HCT116 (cell line): ENCODE measurements around the gene GAB2. TPM values are rescaled to one million over a fixed set of nuclear protein-coding genes. Genes with fewer than 3 reads are reported as not detected.

Source experiments
- ATAC-seq: fragments of 200-7000 bp; cut with Tn5 transposase; 2 replicates; pipeline ENCODE4 v1.9.1; 2020; ENCODE audit warnings: mild to moderate bottlenecking, moderate library complexity
- BruUV-seq: library from RNA; stranded (reverse); fragments of 400-500 nt; replicated peaks from 2 replicates; lab custom pipeline; 2021; lab: Mats Ljungman, UMichigan
- CTCF ChIA-PET: fragments of 300-600 bp; sonication (Branson Sonifier 250); formaldehyde crosslinking; loops from one replicate; lab custom pipeline; 2021; ENCODE audit warnings: antibody characterized with exemption; lab: Charles Lee
- POLR2A ChIA-PET: fragments of 300-600, 350-600 bp; sonication (Branson Sonifier 250); formaldehyde crosslinking; loops from one replicate; lab custom pipeline; 2021; ENCODE audit warnings: antibody characterized with exemption; lab: Charles Lee
- RAD21 ChIA-PET, 2 experiments: fragments of 300-600 bp; sonication (Branson Sonifier 250); formaldehyde crosslinking; loops; one replicate each; lab custom pipeline; 2023; ENCODE audit warnings: low total read pairs in 2 of 2; ENCODE audit not compliant: uncharacterized antibody in 2 of 2, unreplicated experiment in 2 of 2, low non-redundant PET in 1 of 2; lab: Charles Lee
- DNase-seq: peaks from one replicate; pipeline ENCODE4 v3.0.0-alpha.2; 2010; ENCODE audit warnings: low read depth, low spot score
- H2AFZ ChIP-seq: fragments of 200-600 bp; shearing (Covaris generic), sonication (generic); 2 replicates; pipeline ENCODE4 v1.6.1; 2017; ENCODE audit warnings: low read depth, mixed run types, mixed read lengths, antibody characterized with exemption, low read length; ENCODE audit not compliant: poor library complexity, severe bottlenecking
- H3K27ac ChIP-seq: 2 replicates; pipeline ENCODE4 v1.5.1; 2012; ENCODE audit warnings: low read depth, low read length
- H3K27me3 ChIP-seq: fragments of 200-600 bp; sonication (generic); 2 replicates; pipeline ENCODE4 v1.6.1; 2016; ENCODE audit warnings: mixed run types, low read length, mixed read lengths; ENCODE audit not compliant: insufficient read depth
- H3K36me3 ChIP-seq, 2 experiments: fragments of 200-500 bp in 1 of 2; fragments of 200-600 bp in 1 of 2; sonication (Bioruptor generic) in 1 of 2; sonication (generic) in 1 of 2; 2 replicates each; pipeline versions ENCODE4 v1.5.1 to v1.6.1; 2014 to 2016; ENCODE audit warnings: low read length in 2 of 2, inconsistent platforms in 1 of 2, mixed read lengths in 1 of 2, mixed run types in 1 of 2; ENCODE audit not compliant: insufficient read depth in 2 of 2, control insufficient read depth in 1 of 2
- H3K4me1 ChIP-seq, 2 experiments: fragments of 200-600 bp in 1 of 2; sonication (generic) in 1 of 2; 2 replicates each; pipeline versions ENCODE4 v1.5.1 to v1.6.1; 2012 to 2017; ENCODE audit warnings: low read length in 2 of 2, inconsistent platforms in 1 of 2, mild to moderate bottlenecking in 1 of 2, mixed read lengths in 1 of 2, mixed run types in 1 of 2, moderate library complexity in 1 of 2; ENCODE audit not compliant: insufficient read depth in 2 of 2, control insufficient read depth in 1 of 2
- H3K4me2 ChIP-seq: fragments of 200-600 bp; sonication (generic); 2 replicates; pipeline ENCODE4 v1.6.1; 2017; ENCODE audit warnings: mixed run types, low read length, mixed read lengths
- H3K4me3 ChIP-seq, 2 experiments: fragments of 200-600 bp in 1 of 2; sonication (generic) in 1 of 2; replicated peaks in 1 of 2; 2 replicates each; pipeline ENCODE4 v1.5.1; 2011 to 2016; ENCODE audit warnings: low read length in 2 of 2, control low read depth in 1 of 2, low read depth in 1 of 2, mild to moderate bottlenecking in 1 of 2, mixed read lengths in 1 of 2, mixed run types in 1 of 2
- H3K79me2 ChIP-seq: fragments of 200-600 bp; sonication (generic); 2 replicates; pipeline ENCODE4 v1.6.1; 2017; ENCODE audit warnings: mild to moderate bottlenecking, mixed run types, low read length, moderate library complexity, mixed read lengths; ENCODE audit not compliant: insufficient read depth
- H3K9ac ChIP-seq: fragments of 200-600 bp; sonication (generic); 2 replicates; pipeline ENCODE4 v1.6.1; 2016; ENCODE audit warnings: low read length, mixed read lengths
- H3K9me2 ChIP-seq: fragments of 200-600 bp; sonication (generic), shearing (Covaris generic); 2 replicates; pipeline ENCODE4 v1.6.1; 2017; ENCODE audit warnings: mixed run types, mild to moderate bottlenecking, moderate library complexity; ENCODE audit not compliant: insufficient read depth
- H3K9me3 ChIP-seq, 2 experiments: fragments of 200-500 bp in 1 of 2; fragments of 200-600 bp in 1 of 2; sonication (Bioruptor generic) in 1 of 2; sonication (generic) in 1 of 2; 2 replicates each; pipeline ENCODE4 v1.6.1; 2014 to 2017; ENCODE audit warnings: low read length in 2 of 2, mixed read lengths in 2 of 2, inconsistent platforms in 1 of 2, low read depth in 1 of 2, mild to moderate bottlenecking in 1 of 2, mixed run types in 1 of 2, moderate library complexity in 1 of 2; ENCODE audit not compliant: control insufficient read depth in 1 of 2, insufficient read depth in 1 of 2
- H4K20me1 ChIP-seq: fragments of 200-600 bp; sonication (generic), shearing (Covaris generic); 2 replicates; pipeline ENCODE4 v1.6.1; 2017; ENCODE audit warnings: mixed run types, mild to moderate bottlenecking, moderate library complexity; ENCODE audit not compliant: insufficient read depth
- ATF3 ChIP-seq: IDR thresholded peaks from 2 replicates; pipeline ENCODE4 v1.6.1; 2012
- CEBPB ChIP-seq: IDR thresholded peaks from 2 replicates; pipeline ENCODE4 v1.6.1; 2012; ENCODE audit warnings: low read depth
- CTCF ChIP-seq, 3 experiments: fragments of 200-600 bp in 1 of 3; sonication (generic) in 1 of 3; IDR thresholded peaks in 2 of 3; conservative IDR thresholded peaks in 1 of 3; 2 replicates each; pipeline ENCODE4 v1.5.1; 2012 to 2017; ENCODE audit warnings: low read depth in 2 of 3, low read length in 2 of 3, antibody characterized with exemption in 1 of 3, borderline replicate concordance in 1 of 3, control low read depth in 1 of 3, mild to moderate bottlenecking in 1 of 3, mixed read lengths in 1 of 3, mixed run types in 1 of 3, moderate library complexity in 1 of 3; ENCODE audit not compliant: insufficient read depth in 1 of 3
- EGR1 ChIP-seq: IDR thresholded peaks from 2 replicates; pipeline ENCODE4 v1.6.1; 2012; ENCODE audit warnings: low read depth
- ELF1 ChIP-seq: IDR thresholded peaks from 2 replicates; pipeline ENCODE4 v1.6.1; 2012; ENCODE audit warnings: low read depth, borderline replicate concordance
- EZH2 ChIP-seq: fragments of 200-600 bp; sonication (generic); IDR thresholded peaks from 2 replicates; pipeline ENCODE4 v1.6.1; 2017; ENCODE audit warnings: antibody characterized with exemption, mixed run types
- EZH2phosphoT487 ChIP-seq: fragments of 200-600 bp; IDR thresholded peaks from 2 replicates; pipeline ENCODE4 v1.6.1; 2018; ENCODE audit warnings: antibody characterized with exemption, borderline replicate concordance
- FOSL1 ChIP-seq: IDR thresholded peaks from 2 replicates; pipeline ENCODE4 v1.6.1; 2012; ENCODE audit warnings: low read depth
- JUND ChIP-seq: IDR thresholded peaks from 2 replicates; pipeline ENCODE4 v1.6.1; 2012
- MAX ChIP-seq: IDR thresholded peaks from 2 replicates; pipeline ENCODE4 v1.6.1; 2012
- POLR2A ChIP-seq: IDR thresholded peaks from 2 replicates; pipeline ENCODE4 v1.7.0; 2011; ENCODE audit warnings: borderline replicate concordance; ENCODE audit not compliant: insufficient read depth, insufficient read length; ENCODE audit errors: extremely low read depth
- POLR2AphosphoS5 ChIP-seq: IDR thresholded peaks from 2 replicates; pipeline ENCODE4 v1.6.1; 2011; ENCODE audit warnings: mild to moderate bottlenecking, low read depth, low read length, moderate library complexity
- RAD21 ChIP-seq: IDR thresholded peaks from 2 replicates; pipeline ENCODE4 v1.6.1; 2012; ENCODE audit warnings: low read depth, mild to moderate bottlenecking
- REST ChIP-seq: IDR thresholded peaks from 2 replicates; pipeline ENCODE4 v1.6.1; 2012; ENCODE audit warnings: low read depth
- SP1 ChIP-seq: IDR thresholded peaks from 2 replicates; pipeline ENCODE4 v1.6.1; 2012; ENCODE audit warnings: low read depth
- TCF7L2 ChIP-seq: IDR thresholded peaks from 2 replicates; pipeline ENCODE4 v1.7.0; 2011; ENCODE audit warnings: borderline replicate concordance, inconsistent platforms; ENCODE audit not compliant: insufficient read depth, insufficient read length; ENCODE audit errors: extremely low read depth
- ZNF274 ChIP-seq: fragments of 200-500 bp; sonication (Bioruptor generic); IDR thresholded peaks from 2 replicates; pipeline ENCODE4 v1.6.1; 2014; ENCODE audit warnings: mild to moderate bottlenecking, low read depth, low read length, inconsistent platforms
- intact Hi-C: fragments of 100-400 bp; cut with micrococcal nuclease; formaldehyde crosslinking; loops from 2 replicates; pipeline ENCODE4 v1.10.0; 2022
- total RNA-seq: library from RNA; stranded (reverse); gene quantifications from one replicate; pipeline ENCODE4 v1.2.1, GENCODE V29; 2021; ENCODE audit not compliant: unreplicated experiment
- TF ChIP-seq, protein P1 (sequence below): IDR thresholded peaks from 2 replicates; pipeline ENCODE4 v1.6.1; 2011; ENCODE audit warnings: mild to moderate bottlenecking, low read length, moderate library complexity; ENCODE audit not compliant: insufficient replicate concordance; ENCODE audit errors: extremely low read depth

The GAB2 gene
- total RNA-seq, 1 experiment from 2014 or later = 1.9 TPM

GRCh38 chr11:78345450-78345849 lies 72.2 kb downstream of the GAB2 start:
- no peak for ATAC-seq
- H2AFZ ChIP-seq = no peak overlapping the region
- intact Hi-C loops = no loop called here
- no peak for TF ChIP-seq CEBPB
- no peak for TF ChIP-seq FOSL1
- TF ChIP-seq EGR1 = no peak
- TF ChIP-seq ATF3 = no peak
- no peak for TF ChIP-seq POLR2AphosphoS5
- TF ChIP-seq SP1 = no peak
- TF ChIP-seq REST = no peak
- no peak for TF ChIP-seq POLR2A
- no peak for TF ChIP-seq RAD21
- no peak for TF ChIP-seq ELF1
- TF ChIP-seq, protein P1, sequence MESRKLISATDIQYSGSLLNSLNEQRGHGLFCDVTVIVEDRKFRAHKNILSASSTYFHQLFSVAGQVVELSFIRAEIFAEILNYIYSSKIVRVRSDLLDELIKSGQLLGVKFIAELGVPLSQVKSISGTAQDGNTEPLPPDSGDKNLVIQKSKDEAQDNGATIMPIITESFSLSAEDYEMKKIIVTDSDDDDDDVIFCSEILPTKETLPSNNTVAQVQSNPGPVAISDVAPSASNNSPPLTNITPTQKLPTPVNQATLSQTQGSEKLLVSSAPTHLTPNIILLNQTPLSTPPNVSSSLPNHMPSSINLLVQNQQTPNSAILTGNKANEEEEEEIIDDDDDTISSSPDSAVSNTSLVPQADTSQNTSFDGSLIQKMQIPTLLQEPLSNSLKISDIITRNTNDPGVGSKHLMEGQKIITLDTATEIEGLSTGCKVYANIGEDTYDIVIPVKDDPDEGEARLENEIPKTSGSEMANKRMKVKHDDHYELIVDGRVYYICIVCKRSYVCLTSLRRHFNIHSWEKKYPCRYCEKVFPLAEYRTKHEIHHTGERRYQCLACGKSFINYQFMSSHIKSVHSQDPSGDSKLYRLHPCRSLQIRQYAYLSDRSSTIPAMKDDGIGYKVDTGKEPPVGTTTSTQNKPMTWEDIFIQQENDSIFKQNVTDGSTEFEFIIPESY = no peak
- TF ChIP-seq TCF7L2 = no peak
- TF ChIP-seq JUND = no peak
- TF ChIP-seq EZH2 = no peak
- TF ChIP-seq CTCF (IDR thresholded peaks at IDR 0.05 in 2 of 3, conservative IDR thresholded peaks at IDR 0.05 in 1 of 3; ENCODE audit: borderline replicate concordance in 1 of 3, insufficient read depth in 1 of 3, low read depth in 2 of 3, low read length in 2 of 3) = no peak
- no peak for TF ChIP-seq MAX
- TF ChIP-seq EZH2phosphoT487 = no peak
- no peak for TF ChIP-seq ZNF274
- H3K36me3 ChIP-seq = no peaks in the 10 kb centered on the region
- ChIA-PET RAD21 (no interaction called here), CTCF (no interaction called here), POLR2A (no interaction called here)
- no peak overlapping the region for H3K9ac ChIP-seq
- H3K9me3 ChIP-seq = no peaks in the 10 kb centered on the region
- no peak overlapping the region for H3K27ac ChIP-seq
- BruUV-seq = no TSS peak
- H4K20me1 ChIP-seq = no peaks in the 10 kb centered on the region
- no peaks in the 10 kb centered on the region for H3K9me2 ChIP-seq
- no peaks in the 10 kb centered on the region for H3K79me2 ChIP-seq
- H3K4me1 ChIP-seq = peaks cover 0 to 14% of the 10 kb centered on the region in 2 experiments; a peak in 2 of 4 replicates
- no peaks in the 10 kb centered on the region for H3K27me3 ChIP-seq
- H3K4me2 ChIP-seq = no peak overlapping the region
- no peak overlapping the region for H3K4me3 ChIP-seq
- DNase-seq = no peak
